GM23338 (cell line): ENCODE results near the gene KRTAP5-3. TPM values are rescaled to one million over a fixed set of nuclear protein-coding genes. Genes with fewer than 3 reads are reported as not detected.
"Not testable (repeated sequence)": the region's sequence is repeated elsewhere in the genome, so short reads cannot be mapped to it uniquely, and the experiment has no call there.

Source experiments
- ATAC-seq: fragments of 200-7000 bp; cut with Tn5 transposase; 3 replicates; pipeline ENCODE4 v1.9.1; 2020
- DNase-seq: peaks from one replicate; pipeline ENCODE4 v3.0.0-alpha.2; 2015; ENCODE audit warnings: low spot score
- H2AFZ ChIP-seq: fragments of 200-600 bp; sonication (generic); 2 replicates; pipeline ENCODE4 v1.8.0; 2016; ENCODE audit warnings: antibody characterized with exemption, mild to moderate bottlenecking, moderate library complexity
- H3F3A ChIP-seq: fragments of 200-600 bp; sonication (generic); replicated peaks from 2 replicates; pipeline ENCODE4 v1.8.0; 2017; ENCODE audit warnings: antibody characterized with exemption, mixed run types, low read depth
- H3K27ac ChIP-seq: fragments of 200-600 bp; sonication (generic); 2 replicates; pipeline ENCODE4 v1.6.1; 2016; ENCODE audit warnings: low read depth
- H3K27me3 ChIP-seq: fragments of 200-600 bp; sonication (generic); 2 replicates; pipeline ENCODE4 v1.8.0; 2016; ENCODE audit warnings: mild to moderate bottlenecking, mixed run types, moderate library complexity; ENCODE audit not compliant: insufficient read depth
- H3K36me3 ChIP-seq: fragments of 200-600 bp; sonication (generic); 2 replicates; pipeline ENCODE4 v1.8.0; 2016; ENCODE audit warnings: mild to moderate bottlenecking; ENCODE audit not compliant: insufficient read depth
- H3K4me1 ChIP-seq: fragments of 200-600 bp; sonication (generic); 2 replicates; pipeline ENCODE4 v1.8.0; 2016; ENCODE audit warnings: mild to moderate bottlenecking, moderate library complexity; ENCODE audit not compliant: insufficient read depth
- H3K4me2 ChIP-seq: fragments of 200-600 bp; sonication (generic); 2 replicates; pipeline ENCODE4 v1.7.1; 2017; ENCODE audit warnings: mixed run types
- H3K4me3 ChIP-seq: fragments of 200-600 bp; sonication (generic); 2 replicates; pipeline ENCODE4 v1.6.1; 2016; ENCODE audit warnings: mixed run types
- H3K79me2 ChIP-seq: fragments of 200-600 bp; sonication (generic); replicated peaks from 2 replicates; pipeline ENCODE4 v1.8.0; 2017; ENCODE audit warnings: mild to moderate bottlenecking; ENCODE audit not compliant: insufficient read depth
- H3K9me2 ChIP-seq: fragments of 200-600 bp; sonication (generic); 2 replicates; pipeline ENCODE4 v1.8.0; 2017; ENCODE audit not compliant: insufficient read depth
- H4K20me1 ChIP-seq: fragments of 200-600 bp; sonication (generic); replicated peaks from 2 replicates; pipeline ENCODE4 v1.8.0; 2017; ENCODE audit warnings: mild to moderate bottlenecking; ENCODE audit not compliant: insufficient read depth
- H3K27ac Mint-ChIP-seq: 2 replicates; pipeline ENCODE4 v1.8.0; 2020; ENCODE audit warnings: inconsistent platforms, mild to moderate bottlenecking, moderate library complexity, mixed read lengths
- H3K27me3 Mint-ChIP-seq: 3 replicates; pipeline ENCODE4 v1.8.0; 2022; ENCODE audit warnings: low read depth, mild to moderate bottlenecking, moderate library complexity, mixed read lengths, inconsistent platforms; ENCODE audit not compliant: insufficient read depth, poor library complexity
- H3K36me3 Mint-ChIP-seq: 3 replicates; pipeline ENCODE4 v1.8.0; 2021; ENCODE audit warnings: low read depth, mild to moderate bottlenecking, inconsistent platforms, moderate library complexity, mixed read lengths
- H3K4me1 Mint-ChIP-seq: 3 replicates; pipeline ENCODE4 v1.8.0; 2020; ENCODE audit warnings: mild to moderate bottlenecking, inconsistent platforms, mixed read lengths
- H3K4me3 Mint-ChIP-seq: 3 replicates; pipeline ENCODE4 v1.8.0; 2021; ENCODE audit warnings: moderate library complexity, mild to moderate bottlenecking, inconsistent platforms, mixed read lengths
- H3K9me3 Mint-ChIP-seq: 3 replicates; pipeline ENCODE4 v1.8.0; 2020; ENCODE audit warnings: moderate library complexity, mild to moderate bottlenecking, inconsistent platforms, mixed read lengths
- CREB1 ChIP-seq: fragments of 250-450 bp; sonication (Bioruptor Pico); IDR thresholded peaks from 2 replicates; pipeline ENCODE4 v1.5.0; 2020; ENCODE audit warnings: low read depth, mild to moderate bottlenecking, moderate library complexity
- EZH2 ChIP-seq: fragments of 200-600 bp; sonication (generic); IDR thresholded peaks from one replicate; pipeline ENCODE4 v1.8.0; 2017; ENCODE audit warnings: antibody characterized with exemption, mild to moderate bottlenecking, low read depth; ENCODE audit not compliant: unreplicated experiment
- NANOG ChIP-seq: IDR thresholded peaks from 2 replicates; pipeline ENCODE4 v1.6.1; 2016; ENCODE audit warnings: antibody characterized with exemption, borderline replicate concordance
- POLR2AphosphoS5 ChIP-seq: IDR thresholded peaks from 2 replicates; pipeline ENCODE4 v1.6.1; 2016; ENCODE audit warnings: antibody characterized with exemption, low read depth
- STAT1 ChIP-seq: IDR thresholded peaks from one replicate; pipeline ENCODE4 v1.6.1; 2016; ENCODE audit warnings: antibody characterized with exemption; ENCODE audit not compliant: unreplicated experiment
- ZNF114 ChIP-seq: fragments of 250-450 bp; sonication (Bioruptor Pico); IDR thresholded peaks from 2 replicates; pipeline ENCODE4 v1.5.0; 2020; ENCODE audit warnings: mild to moderate bottlenecking, moderate library complexity
- ZNF331 ChIP-seq: fragments of 250-450 bp; sonication (Bioruptor Pico); IDR thresholded peaks from 2 replicates; pipeline ENCODE4 v1.5.0; 2020; ENCODE audit warnings: low read depth, mild to moderate bottlenecking, moderate library complexity
- polyA plus RNA-seq: library from polyadenylated mRNA; unstranded; fragments of >200 nt; fragmentation: Nextera tagmentation; extraction: Ambion mirVana; gene quantifications from 2 replicates; pipeline ENCODE4 v1.2.1, GENCODE V29; 2016
- total RNA-seq: library from RNA; depleted of rRNA; stranded (reverse); fragments of >200 nt; shearing (Covaris generic); gene quantifications from 2 replicates; pipeline ENCODE4 v1.2.3, GENCODE V29; 2014
- TF ChIP-seq, protein P1 (sequence below), 2 experiments: fragments of 200-600 bp in 1 of 2; sonication (generic) in 1 of 2; conservative IDR thresholded peaks; 2 replicates each; pipeline versions ENCODE4 v1.5.1 to v1.6.1; 2016 to 2017; ENCODE audit warnings: antibody characterized with exemption in 2 of 2, low read depth in 2 of 2, mild to moderate bottlenecking in 2 of 2, moderate library complexity in 1 of 2
- TF ChIP-seq, protein P2 (sequence below): fragments of 250-450 bp; sonication (Bioruptor Pico); IDR thresholded peaks from 2 replicates; pipeline ENCODE4 v1.5.0; 2020; ENCODE audit warnings: mild to moderate bottlenecking, moderate library complexity

The KRTAP5-3 gene
- total and polyA plus RNA-seq, 2 experiments from 2014 or later, result not detected

- TF ChIP-seq, protein P1, sequence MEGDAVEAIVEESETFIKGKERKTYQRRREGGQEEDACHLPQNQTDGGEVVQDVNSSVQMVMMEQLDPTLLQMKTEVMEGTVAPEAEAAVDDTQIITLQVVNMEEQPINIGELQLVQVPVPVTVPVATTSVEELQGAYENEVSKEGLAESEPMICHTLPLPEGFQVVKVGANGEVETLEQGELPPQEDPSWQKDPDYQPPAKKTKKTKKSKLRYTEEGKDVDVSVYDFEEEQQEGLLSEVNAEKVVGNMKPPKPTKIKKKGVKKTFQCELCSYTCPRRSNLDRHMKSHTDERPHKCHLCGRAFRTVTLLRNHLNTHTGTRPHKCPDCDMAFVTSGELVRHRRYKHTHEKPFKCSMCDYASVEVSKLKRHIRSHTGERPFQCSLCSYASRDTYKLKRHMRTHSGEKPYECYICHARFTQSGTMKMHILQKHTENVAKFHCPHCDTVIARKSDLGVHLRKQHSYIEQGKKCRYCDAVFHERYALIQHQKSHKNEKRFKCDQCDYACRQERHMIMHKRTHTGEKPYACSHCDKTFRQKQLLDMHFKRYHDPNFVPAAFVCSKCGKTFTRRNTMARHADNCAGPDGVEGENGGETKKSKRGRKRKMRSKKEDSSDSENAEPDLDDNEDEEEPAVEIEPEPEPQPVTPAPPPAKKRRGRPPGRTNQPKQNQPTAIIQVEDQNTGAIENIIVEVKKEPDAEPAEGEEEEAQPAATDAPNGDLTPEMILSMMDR (conservative IDR thresholded peaks at IDR 0.05; ENCODE audit: low read depth in 2 of 2), result no peak
- no peak for TF ChIP-seq EZH2
- TF ChIP-seq NANOG, result no peak
These were observed 18.3 kb downstream of the KRTAP5-3 start (continued) for GRCh38 chr11:1589996-1590395.

- not testable (repeated sequence) for H3K36me3 ChIP-seq, H3K79me2 ChIP-seq, H3K27ac ChIP-seq, H3K4me3 Mint-ChIP-seq, H3K4me1 Mint-ChIP-seq, H3K4me1 ChIP-seq, H3K4me2 ChIP-seq, H3F3A ChIP-seq, ATAC-seq, H3K9me2 ChIP-seq, H3K27ac Mint-ChIP-seq, DNase-seq, H2AFZ ChIP-seq, H3K4me3 ChIP-seq, H4K20me1 ChIP-seq, H3K27me3 ChIP-seq, H3K36me3 Mint-ChIP-seq, H3K9me3 Mint-ChIP-seq
- peaks cover 17% of the 10 kb centered on the region for H3K27me3 Mint-ChIP-seq
These were observed 18.9 kb downstream of the KRTAP5-3 start for GRCh38 chr11:1589191-1589963.

DNA sequence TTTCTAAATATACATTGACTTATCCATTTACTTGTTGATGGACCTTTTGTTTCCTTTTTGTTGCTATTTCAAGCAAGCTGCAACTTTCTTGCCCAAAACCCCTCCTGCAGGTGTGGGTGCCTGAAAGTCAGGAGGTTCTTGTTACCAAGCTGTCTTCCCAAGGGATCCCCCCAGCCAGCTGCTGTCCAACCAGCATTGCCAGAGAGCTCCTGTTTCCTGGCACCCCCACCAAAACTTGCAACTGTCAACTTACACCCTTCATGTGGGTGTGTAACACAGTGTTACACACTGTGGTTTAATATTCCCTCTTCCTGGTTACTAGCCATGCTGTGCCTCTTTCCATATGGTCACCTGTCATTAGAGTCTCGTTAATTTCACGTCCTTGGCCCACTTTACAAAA, 21.6 kb downstream of the KRTAP5-3 start:
- Mint-ChIP-seq H3K4me3 (no peak overlapping the region), H3K9me3 (no peaks in the 10 kb centered on the region), H3K27ac (no peak overlapping the region), H3K27me3 (peaks cover 21% of the 10 kb centered on the region), H3K36me3 (no peaks in the 10 kb centered on the region), H3K4me1 (no peaks in the 10 kb centered on the region; the same call in 2 of the 3 replicates)
- Histone ChIP-seq H3K4me1 (no peaks in the 10 kb centered on the region), H4K20me1 (no peaks in the 10 kb centered on the region), H3K27ac (no peak overlapping the region), H3K36me3 (no peaks in the 10 kb centered on the region), H3K79me2 (no peaks in the 10 kb centered on the region), H2AFZ (no peak overlapping the region), H3K9me2 (no peaks in the 10 kb centered on the region), H3K27me3 (no peaks in the 10 kb centered on the region), H3F3A (no peaks in the 10 kb centered on the region), H3K4me3 (no peak overlapping the region), H3K4me2 (no peak overlapping the region)
- DNase-seq (no peak), ATAC-seq (no peak)
- TF ChIP-seq POLR2AphosphoS5, result no peak
- no peak for TF ChIP-seq ZNF114 (CRISPR knock-in tag)
- TF ChIP-seq ZNF331, result no peak
- TF ChIP-seq CREB1, result no peak
- TF ChIP-seq, protein P2, sequence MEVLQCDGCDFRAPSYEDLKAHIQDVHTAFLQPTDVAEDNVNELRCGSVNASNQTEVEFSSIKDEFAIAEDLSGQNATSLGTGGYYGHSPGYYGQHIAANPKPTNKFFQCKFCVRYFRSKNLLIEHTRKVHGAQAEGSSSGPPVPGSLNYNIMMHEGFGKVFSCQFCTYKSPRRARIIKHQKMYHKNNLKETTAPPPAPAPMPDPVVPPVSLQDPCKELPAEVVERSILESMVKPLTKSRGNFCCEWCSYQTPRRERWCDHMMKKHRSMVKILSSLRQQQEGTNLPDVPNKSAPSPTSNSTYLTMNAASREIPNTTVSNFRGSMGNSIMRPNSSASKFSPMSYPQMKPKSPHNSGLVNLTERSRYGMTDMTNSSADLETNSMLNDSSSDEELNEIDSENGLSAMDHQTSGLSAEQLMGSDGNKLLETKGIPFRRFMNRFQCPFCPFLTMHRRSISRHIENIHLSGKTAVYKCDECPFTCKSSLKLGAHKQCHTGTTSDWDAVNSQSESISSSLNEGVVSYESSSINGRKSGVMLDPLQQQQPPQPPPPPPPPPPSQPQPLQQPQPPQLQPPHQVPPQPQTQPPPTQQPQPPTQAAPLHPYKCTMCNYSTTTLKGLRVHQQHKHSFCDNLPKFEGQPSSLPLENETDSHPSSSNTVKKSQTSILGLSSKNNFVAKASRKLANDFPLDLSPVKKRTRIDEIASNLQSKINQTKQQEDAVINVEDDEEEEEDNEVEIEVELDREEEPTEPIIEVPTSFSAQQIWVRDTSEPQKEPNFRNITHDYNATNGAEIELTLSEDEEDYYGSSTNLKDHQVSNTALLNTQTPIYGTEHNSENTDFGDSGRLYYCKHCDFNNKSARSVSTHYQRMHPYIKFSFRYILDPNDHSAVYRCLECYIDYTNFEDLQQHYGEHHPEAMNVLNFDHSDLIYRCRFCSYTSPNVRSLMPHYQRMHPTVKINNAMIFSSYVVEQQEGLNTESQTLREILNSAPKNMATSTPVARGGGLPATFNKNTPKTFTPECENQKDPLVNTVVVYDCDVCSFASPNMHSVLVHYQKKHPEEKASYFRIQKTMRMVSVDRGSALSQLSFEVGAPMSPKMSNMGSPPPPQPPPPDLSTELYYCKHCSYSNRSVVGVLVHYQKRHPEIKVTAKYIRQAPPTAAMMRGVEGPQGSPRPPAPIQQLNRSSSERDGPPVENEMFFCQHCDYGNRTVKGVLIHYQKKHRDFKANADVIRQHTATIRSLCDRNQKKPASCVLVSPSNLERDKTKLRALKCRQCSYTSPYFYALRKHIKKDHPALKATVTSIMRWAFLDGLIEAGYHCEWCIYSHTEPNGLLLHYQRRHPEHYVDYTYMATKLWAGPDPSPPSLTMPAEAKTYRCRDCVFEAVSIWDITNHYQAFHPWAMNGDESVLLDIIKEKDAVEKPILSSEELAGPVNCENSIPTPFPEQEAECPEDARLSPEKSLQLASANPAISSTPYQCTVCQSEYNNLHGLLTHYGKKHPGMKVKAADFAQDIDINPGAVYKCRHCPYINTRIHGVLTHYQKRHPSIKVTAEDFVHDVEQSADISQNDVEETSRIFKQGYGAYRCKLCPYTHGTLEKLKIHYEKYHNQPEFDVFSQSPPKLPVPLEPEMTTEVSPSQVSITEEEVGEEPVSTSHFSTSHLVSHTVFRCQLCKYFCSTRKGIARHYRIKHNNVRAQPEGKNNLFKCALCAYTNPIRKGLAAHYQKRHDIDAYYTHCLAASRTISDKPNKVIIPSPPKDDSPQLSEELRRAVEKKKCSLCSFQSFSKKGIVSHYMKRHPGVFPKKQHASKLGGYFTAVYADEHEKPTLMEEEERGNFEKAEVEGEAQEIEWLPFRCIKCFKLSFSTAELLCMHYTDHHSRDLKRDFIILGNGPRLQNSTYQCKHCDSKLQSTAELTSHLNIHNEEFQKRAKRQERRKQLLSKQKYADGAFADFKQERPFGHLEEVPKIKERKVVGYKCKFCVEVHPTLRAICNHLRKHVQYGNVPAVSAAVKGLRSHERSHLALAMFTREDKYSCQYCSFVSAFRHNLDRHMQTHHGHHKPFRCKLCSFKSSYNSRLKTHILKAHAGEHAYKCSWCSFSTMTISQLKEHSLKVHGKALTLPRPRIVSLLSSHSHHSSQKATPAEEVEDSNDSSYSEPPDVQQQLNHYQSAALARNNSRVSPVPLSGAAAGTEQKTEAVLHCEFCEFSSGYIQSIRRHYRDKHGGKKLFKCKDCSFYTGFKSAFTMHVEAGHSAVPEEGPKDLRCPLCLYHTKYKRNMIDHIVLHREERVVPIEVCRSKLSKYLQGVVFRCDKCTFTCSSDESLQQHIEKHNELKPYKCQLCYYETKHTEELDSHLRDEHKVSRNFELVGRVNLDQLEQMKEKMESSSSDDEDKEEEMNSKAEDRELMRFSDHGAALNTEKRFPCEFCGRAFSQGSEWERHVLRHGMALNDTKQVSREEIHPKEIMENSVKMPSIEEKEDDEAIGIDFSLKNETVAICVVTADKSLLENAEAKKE (CRISPR knock-in tag), result no peak
- TF ChIP-seq NANOG, result no peak
- TF ChIP-seq STAT1, result no peak
- TF ChIP-seq, protein P1 (conservative IDR thresholded peaks at IDR 0.05; ENCODE audit: low read depth in 2 of 2), result no peak
